HG03045 (cell line): Measurements from ENCODE around the gene PYROXD2.
"Not testable (repeated sequence)": the region's sequence is repeated elsewhere in the genome, so short reads cannot be mapped to it uniquely, and the experiment has no call there.

Source experiments
- ATAC-seq: cut with Tn5 transposase; IDR thresholded peaks from one replicate; pipeline ENCODE4 v1.9.1; 2021; ENCODE audit warnings: mild to moderate bottlenecking, moderate library complexity; ENCODE audit not compliant: unreplicated experiment

Gene PYROXD2

GRCh38 chr10:98396096-98397063 lies 18.6 kb downstream of the PYROXD2 start:
- ATAC-seq = no peak

GRCh38 chr10:98394851-98395440 lies 20.0 kb downstream of the PYROXD2 start:
- no peak for ATAC-seq

- no peak for ATAC-seq
Observed at GRCh38 chr10:98391578-98391991, 23.4 kb downstream of the PYROXD2 start.

- no peak for ATAC-seq
Observed at GRCh38 chr10:98391065-98391464, 23.9 kb downstream of the PYROXD2 start.

- ATAC-seq = no peak
Observed at GRCh38 chr10:98390406-98390805, 24.6 kb downstream of the PYROXD2 start.

- ATAC-seq = no peak
Observed at GRCh38 chr10:98389398-98389797, 25.6 kb downstream of the PYROXD2 start.

GRCh38 chr10:98388101-98388655 lies 26.8 kb downstream of the PYROXD2 start:
- ATAC-seq = no peak

- ATAC-seq = no peak
Observed at GRCh38 chr10:98384531-98385133, 30.4 kb downstream of the PYROXD2 start.

GRCh38 chr10:98383869-98384268 lies 31.1 kb downstream of the PYROXD2 start:
- no peak for ATAC-seq

- not testable (repeated sequence) for ATAC-seq
Observed at GRCh38 chr10:98383134-98383667, 31.8 kb downstream of the PYROXD2 start.

GRCh38 chr10:98382691-98383101 lies 32.3 kb downstream of the PYROXD2 start:
- no peak for ATAC-seq

GRCh38 chr10:98380493-98381339 lies 34.3 kb downstream of the PYROXD2 start:
- no peak for ATAC-seq

GRCh38 chr10:98378722-98379121 lies 36.3 kb downstream of the PYROXD2 start:
- no peak for ATAC-seq

- ATAC-seq = no peak
Observed at GRCh38 chr10:98377536-98377935, 37.4 kb downstream of the PYROXD2 start.

- ATAC-seq = no peak
Observed at GRCh38 chr10:98377001-98377400, 38.0 kb downstream of the PYROXD2 start.

- no peak for ATAC-seq
Observed at GRCh38 chr10:98376485-98376884, 38.5 kb downstream of the PYROXD2 start.

GRCh38 chr10:98374217-98374985 lies 40.6 kb downstream of the PYROXD2 start:
- ATAC-seq = no peak

GRCh38 chr10:98373260-98374040 lies 41.5 kb downstream of the PYROXD2 start:
- no peak for ATAC-seq
